GM23338 (cell line): Measurements from ENCODE around the gene CMSS1.

Source experiments
- POLR2AphosphoS5 ChIP-seq: IDR thresholded peaks from 2 replicates; pipeline ENCODE4 v1.6.1; 2016; ENCODE audit warnings: antibody characterized with exemption, low read depth
- TF ChIP-seq, protein P1 (sequence below), 2 experiments: fragments of 200-600 bp in 1 of 2; sonication (generic) in 1 of 2; conservative IDR thresholded peaks; 2 replicates each; pipeline versions ENCODE4 v1.5.1 to v1.6.1; 2016 to 2017; ENCODE audit warnings: antibody characterized with exemption in 2 of 2, low read depth in 2 of 2, mild to moderate bottlenecking in 2 of 2, moderate library complexity in 1 of 2
- TF ChIP-seq, protein P2 (sequence below): IDR thresholded peaks from one replicate; pipeline ENCODE4 v1.6.1; 2018; ENCODE audit warnings: antibody characterized with exemption; ENCODE audit not compliant: unreplicated experiment

DNA sequence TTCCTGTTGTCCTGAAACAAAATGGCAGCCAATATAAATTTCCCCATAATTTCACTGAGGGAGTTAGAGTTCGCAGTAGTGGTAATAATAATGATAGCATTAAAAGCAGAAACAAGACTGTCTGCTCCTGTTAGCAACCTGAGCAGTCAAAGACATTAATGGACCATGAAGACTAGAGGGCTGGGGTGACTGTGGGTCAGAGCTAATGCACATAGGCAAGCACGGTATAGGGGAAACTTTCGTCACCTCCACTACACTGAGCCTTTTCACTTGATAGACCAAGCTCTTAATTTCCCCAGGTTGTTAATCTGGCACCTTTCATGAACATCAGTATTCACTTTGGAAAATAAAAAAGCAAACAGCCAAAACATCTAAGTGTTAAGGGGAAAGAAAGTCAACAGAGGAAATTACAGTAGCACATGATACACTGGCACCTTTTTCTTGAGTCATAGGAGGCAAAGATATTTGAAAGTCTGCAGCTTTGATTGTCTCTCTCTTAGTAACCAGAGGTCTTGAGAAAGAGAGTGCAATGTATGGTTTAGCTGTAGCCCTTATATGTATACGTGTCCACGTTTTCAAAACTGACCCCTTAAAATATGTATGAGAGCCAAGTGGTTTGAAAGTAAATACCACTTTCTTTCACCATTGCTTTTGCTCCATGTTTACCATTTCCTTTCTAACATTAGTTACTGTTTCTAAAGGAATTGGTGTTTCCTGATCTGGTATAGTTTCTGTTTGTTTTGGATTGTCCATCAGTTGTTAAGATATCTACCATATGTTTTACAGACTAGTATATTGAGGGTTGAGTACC is 191.8 kb downstream of the CMSS1 start:
- TF ChIP-seq, protein P1, sequence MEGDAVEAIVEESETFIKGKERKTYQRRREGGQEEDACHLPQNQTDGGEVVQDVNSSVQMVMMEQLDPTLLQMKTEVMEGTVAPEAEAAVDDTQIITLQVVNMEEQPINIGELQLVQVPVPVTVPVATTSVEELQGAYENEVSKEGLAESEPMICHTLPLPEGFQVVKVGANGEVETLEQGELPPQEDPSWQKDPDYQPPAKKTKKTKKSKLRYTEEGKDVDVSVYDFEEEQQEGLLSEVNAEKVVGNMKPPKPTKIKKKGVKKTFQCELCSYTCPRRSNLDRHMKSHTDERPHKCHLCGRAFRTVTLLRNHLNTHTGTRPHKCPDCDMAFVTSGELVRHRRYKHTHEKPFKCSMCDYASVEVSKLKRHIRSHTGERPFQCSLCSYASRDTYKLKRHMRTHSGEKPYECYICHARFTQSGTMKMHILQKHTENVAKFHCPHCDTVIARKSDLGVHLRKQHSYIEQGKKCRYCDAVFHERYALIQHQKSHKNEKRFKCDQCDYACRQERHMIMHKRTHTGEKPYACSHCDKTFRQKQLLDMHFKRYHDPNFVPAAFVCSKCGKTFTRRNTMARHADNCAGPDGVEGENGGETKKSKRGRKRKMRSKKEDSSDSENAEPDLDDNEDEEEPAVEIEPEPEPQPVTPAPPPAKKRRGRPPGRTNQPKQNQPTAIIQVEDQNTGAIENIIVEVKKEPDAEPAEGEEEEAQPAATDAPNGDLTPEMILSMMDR (conservative IDR thresholded peaks at IDR 0.05; ENCODE audit: low read depth in 2 of 2) = no peak
- TF ChIP-seq POLR2AphosphoS5 = no peak
- TF ChIP-seq, protein P2, sequence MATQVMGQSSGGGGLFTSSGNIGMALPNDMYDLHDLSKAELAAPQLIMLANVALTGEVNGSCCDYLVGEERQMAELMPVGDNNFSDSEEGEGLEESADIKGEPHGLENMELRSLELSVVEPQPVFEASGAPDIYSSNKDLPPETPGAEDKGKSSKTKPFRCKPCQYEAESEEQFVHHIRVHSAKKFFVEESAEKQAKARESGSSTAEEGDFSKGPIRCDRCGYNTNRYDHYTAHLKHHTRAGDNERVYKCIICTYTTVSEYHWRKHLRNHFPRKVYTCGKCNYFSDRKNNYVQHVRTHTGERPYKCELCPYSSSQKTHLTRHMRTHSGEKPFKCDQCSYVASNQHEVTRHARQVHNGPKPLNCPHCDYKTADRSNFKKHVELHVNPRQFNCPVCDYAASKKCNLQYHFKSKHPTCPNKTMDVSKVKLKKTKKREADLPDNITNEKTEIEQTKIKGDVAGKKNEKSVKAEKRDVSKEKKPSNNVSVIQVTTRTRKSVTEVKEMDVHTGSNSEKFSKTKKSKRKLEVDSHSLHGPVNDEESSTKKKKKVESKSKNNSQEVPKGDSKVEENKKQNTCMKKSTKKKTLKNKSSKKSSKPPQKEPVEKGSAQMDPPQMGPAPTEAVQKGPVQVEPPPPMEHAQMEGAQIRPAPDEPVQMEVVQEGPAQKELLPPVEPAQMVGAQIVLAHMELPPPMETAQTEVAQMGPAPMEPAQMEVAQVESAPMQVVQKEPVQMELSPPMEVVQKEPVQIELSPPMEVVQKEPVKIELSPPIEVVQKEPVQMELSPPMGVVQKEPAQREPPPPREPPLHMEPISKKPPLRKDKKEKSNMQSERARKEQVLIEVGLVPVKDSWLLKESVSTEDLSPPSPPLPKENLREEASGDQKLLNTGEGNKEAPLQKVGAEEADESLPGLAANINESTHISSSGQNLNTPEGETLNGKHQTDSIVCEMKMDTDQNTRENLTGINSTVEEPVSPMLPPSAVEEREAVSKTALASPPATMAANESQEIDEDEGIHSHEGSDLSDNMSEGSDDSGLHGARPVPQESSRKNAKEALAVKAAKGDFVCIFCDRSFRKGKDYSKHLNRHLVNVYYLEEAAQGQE = no peak
